NT2/D1 (cell line): ENCODE measurements around the gene BIRC3.

ENCODE experiments used
- SUZ12 ChIP-seq: IDR thresholded peaks from 2 replicates; pipeline ENCODE4 v1.6.1; 2011; ENCODE audit not compliant: insufficient read length, insufficient read depth; ENCODE audit errors: extremely low read depth
- YY1 ChIP-seq: IDR thresholded peaks from 2 replicates; pipeline ENCODE4 v1.6.1; 2011; ENCODE audit not compliant: insufficient read length, insufficient read depth
- ZNF274 ChIP-seq: IDR thresholded peaks from 2 replicates; pipeline ENCODE4 v1.6.1; 2011; ENCODE audit warnings: mild to moderate bottlenecking, low read depth, low read length

DNA sequence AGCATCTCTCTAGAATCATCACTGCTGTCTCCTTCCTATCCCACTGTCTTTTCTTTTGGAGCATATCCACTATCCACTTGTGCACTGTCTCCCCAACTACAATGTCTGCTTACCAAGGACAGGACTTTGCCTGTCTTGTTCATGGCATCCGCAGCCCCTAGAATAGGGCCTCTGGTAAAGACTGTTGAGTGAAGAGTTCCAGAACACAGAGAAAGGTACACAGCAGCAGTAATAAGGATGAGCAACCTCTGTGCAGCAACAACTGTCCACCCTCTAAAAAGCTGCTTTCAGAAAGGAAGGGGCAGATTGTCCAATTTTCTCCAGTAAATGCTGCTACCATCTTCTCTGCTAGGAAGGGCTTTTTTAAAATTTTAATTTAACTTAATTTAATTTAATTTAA, 25.5 kb upstream of the BIRC3 start:
- no peak for TF ChIP-seq YY1
- no peak for TF ChIP-seq SUZ12
- TF ChIP-seq ZNF274 = no peak
